Muscle of back (tissue), 11 donors: Measurements from ENCODE around the gene CCDC138. TPM values are rescaled to one million over a fixed set of nuclear protein-coding genes. Genes with fewer than 3 reads are reported as not detected.

Experiments used
- DNase-seq, 3 donors: peaks; one replicate each; pipeline versions ENCODE4 v3.0.0 to v3.0.0-alpha.2; 2013
- polyA plus RNA-seq, 10 donors: library from polyadenylated mRNA; unstranded; fragments of 120-200 nt; gene quantifications; one replicate each; pipeline ENCODE4 v1.2.1, GENCODE V29; 2013; ENCODE audit not compliant: insufficient read length in 10 of 10

CCDC138 gene
- polyA plus RNA-seq, 10 donors: 4.0 to 7.1 (median 5.9) TPM

GRCh38 chr2:108825736-108826135, 39.2 kb downstream of the CCDC138 start:
- no peak for DNase-seq

DNA sequence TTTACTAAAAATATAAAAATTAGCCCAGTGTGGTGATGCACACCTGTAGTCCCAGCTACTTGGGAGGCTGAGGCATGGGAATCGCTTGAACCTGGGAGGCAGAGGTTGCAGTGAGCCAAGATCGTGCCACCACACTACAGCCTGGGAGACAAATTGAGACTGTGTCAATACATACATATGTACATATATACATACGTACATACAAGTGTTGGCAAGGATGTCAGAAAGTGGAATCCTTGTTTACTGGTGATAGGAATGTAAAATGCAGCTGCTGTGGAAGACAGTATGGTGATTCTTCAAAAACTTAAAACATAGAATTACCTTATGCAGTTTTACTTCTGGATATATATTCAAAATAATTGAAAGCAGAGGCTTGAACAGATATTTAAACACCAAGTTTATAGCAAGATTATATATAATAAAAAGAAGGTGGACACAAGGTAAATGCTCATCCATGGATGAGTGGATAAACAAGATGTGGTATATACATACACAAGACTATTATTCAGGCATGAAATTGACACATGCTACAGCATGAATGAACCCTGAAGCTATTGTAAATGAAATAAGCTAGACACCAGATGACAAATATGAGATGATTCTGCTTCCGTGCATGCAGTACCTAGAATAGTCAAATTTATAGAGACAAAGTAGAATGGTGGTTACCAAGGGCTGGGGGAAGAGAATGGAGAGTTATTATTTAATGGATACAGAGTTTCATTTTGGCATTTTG, 43.2 kb downstream of the CCDC138 start:
- no peak for DNase-seq

GRCh38 chr2:108833219-108833618, 46.6 kb downstream of the CCDC138 start:
- no peak for DNase-seq

GRCh38 chr2:108834620-108835019, 48.0 kb downstream of the CCDC138 start:
- DNase-seq: no peak

- no peak for DNase-seq
Measured at GRCh38 chr2:108835040-108835439, 48.5 kb downstream of the CCDC138 start.

DNA sequence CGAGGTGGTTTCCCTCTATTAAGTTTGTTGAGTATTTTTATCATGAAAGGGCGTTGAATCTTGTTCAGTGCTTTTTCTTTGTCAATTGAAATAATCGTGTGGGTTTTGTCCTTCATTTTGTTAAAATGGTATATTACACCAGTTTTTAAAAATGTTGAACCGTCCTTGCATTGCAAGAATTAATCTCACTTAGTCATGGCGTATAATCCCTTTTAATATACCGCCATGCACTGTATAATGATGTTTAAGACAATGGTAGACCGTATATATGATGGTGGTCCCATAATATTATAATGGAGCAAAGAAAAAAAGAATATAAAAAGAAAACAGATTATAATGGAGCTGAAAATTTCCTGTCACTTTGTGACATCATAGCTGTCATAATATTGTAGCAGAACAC, 50.6 kb downstream of the CCDC138 start:
- DNase-seq: no peak

- DNase-seq: no peak
Measured at GRCh38 chr2:108841506-108841905, 54.9 kb downstream of the CCDC138 start.

DNA sequence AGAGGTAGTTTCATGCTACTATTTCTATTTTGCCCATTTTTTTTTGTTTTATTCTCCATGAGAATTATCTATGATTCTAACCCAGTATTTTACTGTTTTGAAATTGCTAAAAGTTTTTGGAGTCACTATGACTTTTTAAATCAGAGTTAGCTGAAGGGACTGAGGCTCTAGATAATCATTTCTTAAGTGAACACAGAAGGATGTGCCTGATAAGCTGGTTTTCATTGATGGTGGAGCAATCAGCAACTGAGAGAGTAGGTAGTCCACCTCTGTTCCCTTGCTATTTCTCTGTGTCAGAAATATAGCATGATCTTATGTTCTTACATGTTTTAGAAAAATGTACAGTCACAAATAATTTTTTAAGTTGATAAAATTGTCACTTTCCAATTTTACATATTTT, 59.4 kb downstream of the CCDC138 start:
- no peak for DNase-seq

- no peak for DNase-seq
Measured at GRCh38 chr2:108847000-108847399, 60.4 kb downstream of the CCDC138 start.

- no peak for DNase-seq
Measured at GRCh38 chr2:108852375-108852774, 65.8 kb downstream of the CCDC138 start.

DNA sequence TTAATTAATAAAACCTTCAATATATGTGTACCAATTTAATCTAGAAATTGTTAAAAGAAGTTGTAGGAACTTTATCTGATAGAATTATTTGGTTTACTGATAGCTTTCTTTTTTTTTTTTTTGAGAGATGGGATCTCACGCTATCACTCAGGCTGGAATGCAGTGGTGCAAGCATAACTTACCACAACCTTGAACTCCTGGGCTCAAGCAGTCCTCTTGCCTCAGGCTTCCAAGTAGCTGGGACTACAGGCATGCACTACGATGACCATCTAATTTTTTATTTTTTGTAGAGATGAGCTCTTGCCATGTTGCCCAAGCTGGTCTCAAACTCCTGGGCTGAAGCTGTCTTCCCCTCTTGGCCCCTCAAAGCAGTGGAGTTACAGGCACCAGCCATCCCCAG, 66.8 kb downstream of the CCDC138 start:
- DNase-seq: no peak

- DNase-seq: no peak
Measured at GRCh38 chr2:108854484-108854883, 67.9 kb downstream of the CCDC138 start.

GRCh38 chr2:108855194-108855593, 68.6 kb downstream of the CCDC138 start:
- DNase-seq: peak in 1 of 3 donors; percentile 4

DNA sequence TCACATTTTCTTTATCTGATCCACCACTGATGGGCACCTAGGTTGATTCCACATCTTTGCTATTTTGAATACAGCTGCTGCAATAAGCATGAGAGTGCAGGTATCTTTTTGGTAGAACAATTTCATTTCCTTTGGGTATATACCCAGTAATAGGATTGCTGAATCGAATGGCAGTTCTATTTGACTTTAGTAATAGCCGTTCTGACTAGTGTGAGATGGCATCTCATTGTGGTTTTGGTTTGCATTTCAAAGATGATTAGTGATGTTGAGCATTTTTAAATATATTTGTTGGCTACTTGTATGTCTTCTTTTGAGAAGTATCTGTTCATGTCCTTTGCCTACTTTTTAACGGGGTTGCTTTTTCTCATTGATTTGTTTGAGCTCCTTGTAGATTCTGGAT, 72.3 kb downstream of the CCDC138 start:
- DNase-seq: no peak

GRCh38 chr2:108866041-108866440, 79.5 kb downstream of the CCDC138 start:
- DNase-seq: no peak

- no peak for DNase-seq
Measured at GRCh38 chr2:108868911-108869310, 82.3 kb downstream of the CCDC138 start.

GRCh38 chr2:108869542-108869941, 83.0 kb downstream of the CCDC138 start:
- DNase-seq: no peak

DNA sequence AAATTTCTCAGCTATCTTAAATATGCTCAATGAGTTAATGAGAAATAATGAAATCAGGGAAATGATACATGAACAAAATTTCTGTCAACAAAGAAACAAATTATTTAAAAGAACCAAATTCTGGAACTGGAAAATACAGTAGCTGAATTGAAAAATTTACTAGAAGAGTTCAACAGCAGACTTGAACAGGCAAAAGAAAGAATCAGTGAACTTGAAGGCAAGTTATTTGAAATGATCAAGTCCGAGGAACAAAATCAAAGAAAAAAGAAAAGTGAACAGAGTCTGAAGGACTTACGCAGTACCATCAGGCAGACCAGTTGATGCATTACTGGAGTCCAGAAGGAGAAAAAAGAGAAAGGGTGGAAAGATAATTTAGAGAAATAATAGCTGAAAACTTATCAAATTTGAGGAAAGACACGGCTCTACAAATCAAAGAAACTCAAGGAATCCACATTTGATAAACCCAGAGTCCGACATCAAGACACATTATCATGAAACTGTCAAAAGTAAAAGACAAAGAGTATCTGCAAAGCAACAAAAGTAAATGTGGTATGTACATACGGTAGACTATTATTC, 83.6 kb downstream of the CCDC138 start:
- DNase-seq: no peak

GRCh38 chr2:108877506-108877905, 90.9 kb downstream of the CCDC138 start:
- no peak for DNase-seq

GRCh38 chr2:108878276-108878675, 91.7 kb downstream of the CCDC138 start:
- no peak for DNase-seq

- DNase-seq: no peak
Measured at GRCh38 chr2:108884619-108885018, 98.0 kb downstream of the CCDC138 start.

DNA sequence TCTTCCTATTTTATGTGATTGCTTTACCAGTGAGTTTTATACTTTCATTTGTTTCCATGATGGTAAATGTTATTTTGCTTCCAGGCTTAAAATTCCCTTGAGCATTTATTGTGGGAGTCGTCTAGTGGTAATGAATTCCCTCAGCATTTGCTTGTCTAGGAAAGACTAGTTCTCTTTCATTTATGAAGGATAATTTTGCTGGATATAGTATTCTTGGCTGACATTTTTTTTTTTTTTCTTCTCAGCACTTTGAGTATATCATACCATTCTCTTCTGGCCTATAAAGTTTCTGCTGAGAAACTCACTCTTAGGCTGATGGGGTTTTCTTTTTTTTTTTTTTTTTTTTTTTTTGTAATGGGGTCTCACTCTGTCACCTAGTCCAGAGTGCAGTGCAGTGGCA, 103.3 kb downstream of the CCDC138 start:
- DNase-seq: no peak

GRCh38 chr2:108893277-108893676, 106.7 kb downstream of the CCDC138 start:
- DNase-seq: no peak

- DNase-seq: no peak
Measured at GRCh38 chr2:108894766-108895165, 108.2 kb downstream of the CCDC138 start.
